Glutamatergic neuron (in vitro differentiated cells): ENCODE results near the gene CTBP2. TPM values are rescaled to one million over a fixed set of nuclear protein-coding genes. Genes with fewer than 3 reads are reported as not detected.

Experiments
- DNase-seq: peaks from one replicate; pipeline ENCODE4 v3.0.0; 2022
- H3K27ac Mint-ChIP-seq: one replicate; pipeline ENCODE4 v1.8.0; 2020; ENCODE audit warnings: mild to moderate bottlenecking, mixed read lengths, inconsistent platforms; ENCODE audit not compliant: unreplicated experiment
- H3K27me3 Mint-ChIP-seq: one replicate; pipeline ENCODE4 v1.8.0; 2020; ENCODE audit warnings: mild to moderate bottlenecking, moderate library complexity, mixed read lengths, inconsistent platforms; ENCODE audit not compliant: unreplicated experiment
- H3K36me3 Mint-ChIP-seq: one replicate; pipeline ENCODE4 v1.8.0; 2020; ENCODE audit warnings: mild to moderate bottlenecking, mixed read lengths, inconsistent platforms; ENCODE audit not compliant: unreplicated experiment
- H3K4me1 Mint-ChIP-seq: one replicate; pipeline ENCODE4 v1.8.0; 2020; ENCODE audit warnings: mild to moderate bottlenecking, low read depth, mixed read lengths, inconsistent platforms; ENCODE audit not compliant: unreplicated experiment
- H3K4me3 Mint-ChIP-seq: one replicate; pipeline ENCODE4 v1.8.0; 2020; ENCODE audit warnings: mild to moderate bottlenecking, mixed read lengths, inconsistent platforms; ENCODE audit not compliant: unreplicated experiment
- H3K9me3 Mint-ChIP-seq: one replicate; pipeline ENCODE4 v1.8.0; 2020; ENCODE audit warnings: mild to moderate bottlenecking, moderate library complexity, mixed read lengths, inconsistent platforms; ENCODE audit not compliant: unreplicated experiment
- microRNA-seq: library from miRNA; unstranded; fragments of <30 nt; microRNA quantifications from one replicate; pipeline ENCODE4, GENCODE V29; 2020; ENCODE audit not compliant: unreplicated experiment
- total RNA-seq: library from RNA; stranded (reverse); fragmentation: NEBNext Ultra II Directional; extraction: Animal tissue kit (Norgen Biotek cat#: 25700); gene quantifications from one replicate; pipeline ENCODE4 v1.2.1, GENCODE V29; 2021; ENCODE audit not compliant: unreplicated experiment
- TF ChIP-seq, protein P1 (sequence below): fragments of 200-600 bp; sonication (generic); IDR thresholded peaks from one replicate; pipeline ENCODE4 v1.5.0; 2021; ENCODE audit not compliant: partially characterized antibody, unreplicated experiment

The CTBP2 gene
- total RNA-seq, 1 donor from 2014 or later = 174 TPM

DNA sequence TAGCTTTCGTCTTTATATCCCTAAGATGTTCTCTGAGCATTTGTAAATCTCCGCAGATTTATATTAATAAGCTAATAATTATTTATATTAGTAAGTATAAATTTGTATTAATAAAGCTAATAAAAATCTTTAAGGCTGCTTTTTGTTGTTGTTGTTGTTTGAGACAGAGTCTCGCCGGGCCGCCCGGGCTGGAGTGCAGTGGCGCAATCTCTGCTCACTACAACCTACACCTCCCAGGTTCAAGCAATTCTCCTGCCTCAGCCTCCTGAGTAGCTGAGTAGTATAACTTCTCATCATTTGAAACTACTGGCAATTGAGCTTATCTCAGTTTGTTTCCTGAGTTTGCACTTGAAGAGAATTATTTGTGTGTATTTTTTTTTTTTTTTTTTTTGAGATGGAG is 223.6 kb downstream of the CTBP2 start:
- no peak for DNase-seq
- H3K27ac Mint-ChIP-seq = no peak overlapping the region
- H3K27me3 Mint-ChIP-seq = no peaks in the 10 kb centered on the region
- TF ChIP-seq, protein P1, sequence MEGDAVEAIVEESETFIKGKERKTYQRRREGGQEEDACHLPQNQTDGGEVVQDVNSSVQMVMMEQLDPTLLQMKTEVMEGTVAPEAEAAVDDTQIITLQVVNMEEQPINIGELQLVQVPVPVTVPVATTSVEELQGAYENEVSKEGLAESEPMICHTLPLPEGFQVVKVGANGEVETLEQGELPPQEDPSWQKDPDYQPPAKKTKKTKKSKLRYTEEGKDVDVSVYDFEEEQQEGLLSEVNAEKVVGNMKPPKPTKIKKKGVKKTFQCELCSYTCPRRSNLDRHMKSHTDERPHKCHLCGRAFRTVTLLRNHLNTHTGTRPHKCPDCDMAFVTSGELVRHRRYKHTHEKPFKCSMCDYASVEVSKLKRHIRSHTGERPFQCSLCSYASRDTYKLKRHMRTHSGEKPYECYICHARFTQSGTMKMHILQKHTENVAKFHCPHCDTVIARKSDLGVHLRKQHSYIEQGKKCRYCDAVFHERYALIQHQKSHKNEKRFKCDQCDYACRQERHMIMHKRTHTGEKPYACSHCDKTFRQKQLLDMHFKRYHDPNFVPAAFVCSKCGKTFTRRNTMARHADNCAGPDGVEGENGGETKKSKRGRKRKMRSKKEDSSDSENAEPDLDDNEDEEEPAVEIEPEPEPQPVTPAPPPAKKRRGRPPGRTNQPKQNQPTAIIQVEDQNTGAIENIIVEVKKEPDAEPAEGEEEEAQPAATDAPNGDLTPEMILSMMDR = no peak
- H3K9me3 Mint-ChIP-seq = peaks cover under 1% of the 10 kb centered on the region
- no peak overlapping the region for H3K4me3 Mint-ChIP-seq
- H3K4me1 Mint-ChIP-seq = no peaks in the 10 kb centered on the region
- H3K36me3 Mint-ChIP-seq = peaks cover 3% of the 10 kb centered on the region

DNA sequence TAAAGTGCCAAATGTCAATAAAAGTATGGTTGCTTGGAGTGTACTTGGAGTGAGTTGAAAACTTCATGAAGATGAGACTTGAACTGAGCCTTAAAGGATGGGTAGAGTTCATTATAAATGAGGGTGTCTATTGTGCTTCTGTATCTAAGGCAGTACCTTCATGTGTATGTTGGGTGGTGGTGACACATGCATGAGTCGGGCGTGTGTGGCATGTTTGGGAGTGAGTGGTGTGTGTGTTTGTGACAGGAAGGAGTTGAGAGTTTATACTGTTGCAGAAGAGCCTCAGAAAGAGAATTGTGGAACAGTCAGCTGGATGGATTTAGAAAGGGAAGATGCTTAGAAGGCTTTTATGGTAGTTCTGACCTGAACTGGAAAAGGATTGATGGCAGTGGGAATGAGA is 224.4 kb downstream of the CTBP2 start:
- H3K27ac Mint-ChIP-seq = no peak overlapping the region
- H3K36me3 Mint-ChIP-seq = peaks cover 5% of the 10 kb centered on the region
- DNase-seq = no peak
- H3K4me3 Mint-ChIP-seq = no peak overlapping the region
- TF ChIP-seq, protein P1 = no peak
- H3K9me3 Mint-ChIP-seq = peaks cover 2% of the 10 kb centered on the region
- H3K27me3 Mint-ChIP-seq = no peaks in the 10 kb centered on the region
- no peaks in the 10 kb centered on the region for H3K4me1 Mint-ChIP-seq

Small RNA genes within 50 kb of the gene (microRNA-seq; reads per million reads assigned to microRNA genes)
- gene MIR4296 = not detected

Other genes starting within 250 kb of the CTBP2 start
- 28.9 TPM for gene ZRANB1, start 218.4 kb downstream of the CTBP2 start, total RNA-seq